ENCODE results near the gene PDE4A. TPM values are rescaled to one million over a fixed set of nuclear protein-coding genes. Genes with fewer than 3 reads are reported as not detected.
"Not testable (repeated sequence)": the region's sequence is repeated elsewhere in the genome, so short reads cannot be mapped to it uniquely, and the experiment has no call there.

PDE4A gene
- total RNA-seq, 1 donor from 2014 or later: 4.3 TPM

GRCh38 chr19:10462042-10462441 is 41.7 kb downstream of the PDE4A start:
- DNase-seq (ENCODE audit: low spot score): not testable (repeated sequence)

DNA sequence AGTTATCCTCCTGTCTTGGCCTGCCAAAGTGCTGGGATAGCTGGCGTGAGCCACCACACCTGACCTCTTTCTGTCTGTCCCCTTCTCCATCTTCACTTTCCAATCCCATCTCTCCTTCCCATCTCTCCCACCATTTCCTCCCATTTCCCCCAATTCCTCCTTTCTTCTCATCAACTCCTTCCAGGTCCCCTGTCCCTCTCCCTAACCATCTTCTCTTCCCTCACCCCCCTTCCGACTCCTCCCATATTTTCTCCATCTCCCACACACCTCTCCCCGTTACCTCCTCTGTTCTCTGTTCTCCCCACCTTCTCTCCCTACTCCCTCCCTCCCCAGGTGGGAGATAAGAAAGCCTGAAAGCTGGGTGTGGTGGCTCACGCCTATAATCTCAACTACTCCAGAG is 42.2 kb downstream of the PDE4A start:
- DNase-seq (ENCODE audit: low spot score): no peak

DNA sequence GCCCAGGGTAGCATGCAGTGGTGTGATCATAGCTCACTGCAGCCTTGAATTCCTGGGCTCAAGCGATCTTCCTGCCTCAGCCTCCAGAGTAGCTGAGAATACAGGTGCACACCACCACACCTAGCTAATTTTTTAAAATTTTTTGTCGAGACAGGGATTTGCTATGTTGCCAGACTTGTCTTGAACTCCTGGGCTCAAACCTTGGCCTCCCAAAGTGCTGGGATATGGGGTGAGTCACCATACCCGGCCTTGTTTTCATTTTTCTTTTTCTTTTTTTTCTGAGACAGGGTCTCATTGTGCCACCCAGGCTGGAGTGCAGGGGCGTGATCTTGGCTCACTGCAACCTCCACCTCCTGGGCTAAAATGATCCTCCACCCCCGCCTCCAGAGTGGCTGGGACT is 44.1 kb downstream of the PDE4A start:
- no peak for DNase-seq (ENCODE audit: low spot score)

DNA sequence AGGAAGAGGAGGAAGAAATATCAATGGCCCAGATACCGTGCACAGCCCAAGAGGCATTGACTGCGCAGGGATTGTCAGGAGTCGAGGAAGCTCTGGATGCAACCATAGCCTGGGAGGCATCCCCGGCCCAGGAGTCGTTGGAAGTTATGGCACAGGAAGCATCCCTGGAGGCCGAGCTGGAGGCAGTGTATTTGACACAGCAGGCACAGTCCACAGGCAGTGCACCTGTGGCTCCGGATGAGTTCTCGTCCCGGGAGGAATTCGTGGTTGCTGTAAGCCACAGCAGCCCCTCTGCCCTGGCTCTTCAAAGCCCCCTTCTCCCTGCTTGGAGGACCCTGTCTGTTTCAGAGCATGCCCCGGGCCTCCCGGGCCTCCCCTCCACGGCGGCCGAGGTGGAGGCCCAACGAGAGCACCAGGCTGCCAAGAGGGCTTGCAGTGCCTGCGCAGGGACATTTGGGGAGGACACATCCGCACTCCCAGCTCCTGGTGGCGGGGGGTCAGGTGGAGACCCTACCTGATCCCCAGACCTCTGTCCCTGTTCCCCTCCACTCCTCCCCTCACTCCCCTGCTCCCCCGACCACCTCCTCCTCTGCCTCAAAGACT is 46.9 kb downstream of the PDE4A start:
- no peak for DNase-seq (ENCODE audit: low spot score)

DNA sequence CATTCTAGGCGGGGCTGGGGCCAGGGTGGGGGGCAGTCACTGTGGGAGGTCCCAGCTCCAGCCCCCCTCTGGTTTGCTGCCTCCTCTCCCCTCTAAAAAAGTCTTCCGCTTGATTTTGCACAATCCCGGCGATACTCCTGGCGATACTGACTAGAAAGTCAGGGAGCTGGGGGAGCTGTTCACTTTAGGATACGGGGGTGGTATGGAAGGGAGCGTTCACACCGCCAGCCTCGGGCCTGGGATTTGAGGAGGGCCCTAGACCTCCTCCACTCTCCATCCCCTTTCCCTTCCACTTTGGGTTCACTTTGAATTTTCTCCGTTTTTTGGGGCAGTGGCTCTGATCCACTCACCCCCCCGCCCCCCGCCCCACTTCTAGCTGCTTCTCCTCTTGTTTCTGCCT is 47.8 kb downstream of the PDE4A start:
- no peak for DNase-seq (ENCODE audit: low spot score)

GRCh38 chr19:10471909-10472308 is 51.6 kb downstream of the PDE4A start:
- peak; percentile 41 for DNase-seq (ENCODE audit: low spot score)

GRCh38 chr19:10473192-10473591 is 52.9 kb downstream of the PDE4A start:
- DNase-seq (ENCODE audit: low spot score): no peak

- DNase-seq (ENCODE audit: low spot score): no peak
Measured at GRCh38 chr19:10474962-10475451, 54.7 kb downstream of the PDE4A start.

GRCh38 chr19:10478476-10478875 is 58.1 kb downstream of the PDE4A start:
- no peak for DNase-seq (ENCODE audit: low spot score)

- peak; percentile 92 for DNase-seq (ENCODE audit: low spot score)
Measured at GRCh38 chr19:10478903-10479384, 58.6 kb downstream of the PDE4A start.

- no peak for DNase-seq (ENCODE audit: low spot score)
Measured at GRCh38 chr19:10486551-10486950, 66.2 kb downstream of the PDE4A start.

GRCh38 chr19:10491472-10492047 is 71.2 kb downstream of the PDE4A start:
- no peak for DNase-seq (ENCODE audit: low spot score)

- DNase-seq (ENCODE audit: low spot score): no peak
Measured at GRCh38 chr19:10497371-10497770, 77.0 kb downstream of the PDE4A start.

GRCh38 chr19:10499550-10500246 is 79.4 kb downstream of the PDE4A start:
- no peak for DNase-seq (ENCODE audit: low spot score)

DNA sequence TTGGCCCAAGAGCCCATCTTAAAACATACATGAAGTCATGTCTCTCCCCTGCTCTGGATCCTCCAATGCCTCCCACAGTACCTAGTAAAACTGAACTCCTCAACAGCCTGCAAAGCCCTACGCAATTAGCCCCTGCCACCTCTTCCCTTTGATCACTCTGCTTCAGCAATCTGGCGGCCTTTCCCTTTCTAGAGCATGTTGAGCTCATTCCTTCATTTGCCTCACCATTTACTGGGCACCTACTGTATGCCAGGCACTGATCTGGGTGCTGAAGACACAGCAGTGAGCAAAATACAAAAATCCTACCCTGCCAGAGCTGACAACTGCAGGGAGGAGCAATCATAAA is 79.9 kb downstream of the PDE4A start:
- DNase-seq (ENCODE audit: low spot score): no peak

GRCh38 chr19:10501971-10502523 is 81.7 kb downstream of the PDE4A start:
- DNase-seq (ENCODE audit: low spot score): peak; percentile 60

DNA sequence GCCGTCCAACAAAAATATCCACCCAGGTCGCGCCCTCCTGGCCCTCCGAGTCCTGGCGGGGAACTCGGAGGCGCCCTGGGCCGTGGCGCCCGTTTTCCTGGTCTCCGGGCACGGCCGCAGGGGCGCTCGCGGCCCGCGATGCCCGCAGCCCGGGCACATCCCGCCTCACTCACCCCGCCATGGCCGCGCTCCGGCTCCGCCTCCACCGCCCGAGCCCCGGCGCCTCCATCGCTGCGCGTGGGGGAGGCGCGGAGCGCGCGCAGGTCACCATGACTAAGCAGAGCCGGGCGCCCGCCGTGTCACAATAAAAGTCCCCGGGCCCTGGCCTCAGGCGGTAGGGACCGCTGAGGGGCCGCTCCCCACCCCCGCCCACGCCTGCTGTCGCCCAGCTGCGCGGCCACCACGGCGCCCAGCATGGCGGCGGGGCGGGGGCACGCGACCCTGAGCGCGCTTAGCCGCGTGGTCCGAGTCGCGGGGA is 82.2 kb downstream of the PDE4A start:
- peak; percentile 92 for DNase-seq (ENCODE audit: low spot score)

DNA sequence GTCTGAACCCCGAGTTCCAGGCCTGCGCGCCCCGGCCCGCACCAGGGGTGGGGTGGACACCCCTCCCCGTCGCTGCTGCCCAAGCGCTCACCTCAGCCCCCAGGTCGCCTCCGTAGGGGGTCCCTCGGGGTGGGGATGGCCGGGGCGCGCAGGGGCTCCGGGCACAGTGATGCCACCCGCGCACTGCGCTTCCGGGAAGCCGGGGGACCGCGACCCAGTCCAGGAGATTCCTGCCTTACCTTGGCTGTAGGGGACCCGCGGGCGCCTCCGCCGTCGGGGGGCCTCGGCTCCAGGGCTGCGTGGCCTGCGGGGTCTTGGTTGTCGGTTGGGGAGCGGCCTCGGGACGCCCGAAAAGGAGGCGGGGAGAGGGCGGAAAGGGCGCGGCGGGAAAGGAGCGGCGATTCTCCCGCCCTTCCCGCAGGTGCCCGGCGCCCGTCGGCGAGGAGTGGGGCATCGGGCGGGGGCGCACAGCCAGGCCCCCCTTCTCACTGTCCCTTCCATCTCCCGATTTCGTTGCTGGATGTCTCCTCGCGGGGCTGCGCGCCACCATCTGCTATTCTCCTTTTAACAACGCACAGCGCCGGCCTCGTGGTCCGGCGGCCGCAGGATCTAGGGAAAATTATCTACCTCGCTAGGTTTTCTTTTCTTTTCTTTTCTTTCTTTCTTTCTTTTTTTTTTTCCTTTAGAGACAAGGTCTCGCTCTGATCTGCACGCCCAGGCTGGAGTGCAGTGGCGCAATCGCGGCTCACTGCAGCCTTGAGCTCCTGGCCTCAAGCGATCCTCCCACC is 82.9 kb downstream of the PDE4A start, which contains the start of gene KEAP1:
Gene KEAP1 (minus strand): TSS at position 355 of the 788 bp plus-strand sequence. CDS start 3,323 bp downstream, outside the sequence.
- DNase-seq (ENCODE audit: low spot score): peak; percentile 39

DNA sequence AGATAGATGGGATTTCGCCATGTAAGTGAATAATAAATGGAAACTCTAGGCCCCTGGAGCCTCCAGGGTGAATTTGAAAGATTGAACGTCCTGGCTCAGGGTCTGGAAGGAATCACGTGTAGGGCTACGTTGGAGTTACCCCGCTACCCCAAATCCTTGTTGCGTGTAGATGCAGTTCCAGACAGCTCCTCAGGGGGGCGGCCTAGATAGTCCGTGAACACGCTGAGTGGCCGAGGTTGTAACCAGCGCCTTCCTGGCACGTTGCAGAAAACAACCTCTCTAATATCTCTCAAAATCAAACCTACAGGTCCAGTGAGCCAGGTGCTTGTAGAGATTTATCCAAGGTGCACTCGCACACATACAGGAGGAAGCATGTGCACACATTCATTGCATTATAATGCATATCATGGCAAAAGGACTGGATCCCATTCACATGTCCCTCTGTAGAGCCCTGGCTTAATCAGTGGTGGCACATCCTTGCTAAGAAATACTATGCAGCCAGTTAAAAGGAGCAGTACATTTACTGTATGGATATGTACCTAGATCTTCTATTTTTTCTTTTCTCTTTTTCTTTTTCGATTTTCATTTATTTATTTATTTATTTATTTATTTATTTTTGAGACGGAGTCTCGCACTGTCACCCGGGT is 85.4 kb downstream of the PDE4A start:
- peak; percentile 65 for DNase-seq (ENCODE audit: low spot score)

GRCh38 chr19:10508036-10508435 is 87.7 kb downstream of the PDE4A start:
- DNase-seq (ENCODE audit: low spot score): no peak

- DNase-seq (ENCODE audit: low spot score): no peak
Measured at GRCh38 chr19:10508707-10509106, 88.4 kb downstream of the PDE4A start.

All from umbilical cord (tissue), 2 donors.